Measurements from ENCODE around the gene ATE1. TPM values are rescaled to one million over a fixed set of nuclear protein-coding genes. Genes with fewer than 3 reads are reported as not detected.
A peak's percentile ranks its signal among the peaks of the same experiment; 100 is the strongest.

The ATE1 gene
- total RNA-seq, 1 donor from 2014 or later: 24.2 TPM

- Mint-ChIP-seq H3K27ac (ENCODE audit: unreplicated experiment) (peak overlapping the region; percentile 62), H3K9me3 (ENCODE audit: low read depth) (no peaks in the 10 kb centered on the region), H3K4me3 (ENCODE audit: unreplicated experiment) (no peak overlapping the region), H3K27me3 (ENCODE audit: low read depth) (no peaks in the 10 kb centered on the region), H3K36me3 (ENCODE audit: low read depth) (no peaks in the 10 kb centered on the region), H3K4me1 (ENCODE audit: low read depth) (peaks cover 39% of the 10 kb centered on the region)
- TF ChIP-seq CTCF (IDR thresholded peaks at IDR 0.05): no peak
- DNase-seq (ENCODE audit: low spot score): no peak
Observed at GRCh38 chr10:121774813-121775212, 153.0 kb downstream of the ATE1 start.

GRCh38 chr10:121774404-121774803, 153.4 kb downstream of the ATE1 start:
- Mint-ChIP-seq H3K36me3 (ENCODE audit: low read depth) (no peaks in the 10 kb centered on the region), H3K27ac (ENCODE audit: unreplicated experiment) (peak overlapping the region; percentile 62), H3K9me3 (ENCODE audit: low read depth) (no peaks in the 10 kb centered on the region), H3K4me1 (ENCODE audit: low read depth) (peaks cover 39% of the 10 kb centered on the region), H3K27me3 (ENCODE audit: low read depth) (no peaks in the 10 kb centered on the region), H3K4me3 (ENCODE audit: unreplicated experiment) (no peak overlapping the region)
- no peak for DNase-seq (ENCODE audit: low spot score)
- no peak for TF ChIP-seq CTCF (IDR thresholded peaks at IDR 0.05)

- TF ChIP-seq CTCF (IDR thresholded peaks at IDR 0.05): no peak
- DNase-seq (ENCODE audit: low spot score): no peak
- H3K27me3 Mint-ChIP-seq (ENCODE audit: low read depth): no peaks in the 10 kb centered on the region
- peaks cover 39% of the 10 kb centered on the region for H3K4me1 Mint-ChIP-seq (ENCODE audit: low read depth)
- peaks cover 1% of the 10 kb centered on the region for H3K9me3 Mint-ChIP-seq (ENCODE audit: low read depth)
- H3K4me3 Mint-ChIP-seq (ENCODE audit: unreplicated experiment): no peak overlapping the region
- H3K27ac Mint-ChIP-seq (ENCODE audit: unreplicated experiment): no peak overlapping the region
- no peaks in the 10 kb centered on the region for H3K36me3 Mint-ChIP-seq (ENCODE audit: low read depth)
Observed at GRCh38 chr10:121772884-121773283, 154.9 kb downstream of the ATE1 start.

GRCh38 chr10:121772406-121772805, 155.4 kb downstream of the ATE1 start:
- H3K27ac Mint-ChIP-seq (ENCODE audit: unreplicated experiment): no peak overlapping the region

GRCh38 chr10:121771966-121772365, 155.9 kb downstream of the ATE1 start:
- H3K27me3 Mint-ChIP-seq (ENCODE audit: low read depth): no peaks in the 10 kb centered on the region
- DNase-seq (ENCODE audit: low spot score): no peak
- peaks cover 10% of the 10 kb centered on the region for H3K9me3 Mint-ChIP-seq (ENCODE audit: low read depth)
- no peak for TF ChIP-seq CTCF (IDR thresholded peaks at IDR 0.05)
- peaks cover 2% of the 10 kb centered on the region for H3K36me3 Mint-ChIP-seq (ENCODE audit: low read depth)
- H3K27ac Mint-ChIP-seq (ENCODE audit: unreplicated experiment): no peak overlapping the region
- H3K4me1 Mint-ChIP-seq (ENCODE audit: low read depth): peaks cover 39% of the 10 kb centered on the region
- H3K4me3 Mint-ChIP-seq (ENCODE audit: unreplicated experiment): no peak overlapping the region

More at GRCh38 chr10:121772406-121772805, 155.4 kb downstream of the ATE1 start:
- H3K36me3 Mint-ChIP-seq (ENCODE audit: low read depth): no peaks in the 10 kb centered on the region
- H3K9me3 Mint-ChIP-seq (ENCODE audit: low read depth): peaks cover 6% of the 10 kb centered on the region
- TF ChIP-seq CTCF (IDR thresholded peaks at IDR 0.05): no peak
- DNase-seq (ENCODE audit: low spot score): no peak
- H3K4me1 Mint-ChIP-seq (ENCODE audit: low read depth): peaks cover 39% of the 10 kb centered on the region
- no peaks in the 10 kb centered on the region for H3K27me3 Mint-ChIP-seq (ENCODE audit: low read depth)
- no peak overlapping the region for H3K4me3 Mint-ChIP-seq (ENCODE audit: unreplicated experiment)

All from chondrocyte (in vitro differentiated cells).